HG02973 (cell line): Measurements from ENCODE around the gene GAR1.
"Not testable (repeated sequence)": the region's sequence is repeated elsewhere in the genome, so short reads cannot be mapped to it uniquely, and the experiment has no call there.

ENCODE experiments used
- ATAC-seq: cut with Tn5 transposase; IDR thresholded peaks from one replicate; pipeline ENCODE4 v1.9.1; 2021; ENCODE audit warnings: moderate library complexity; ENCODE audit not compliant: unreplicated experiment

The GAR1 gene

DNA sequence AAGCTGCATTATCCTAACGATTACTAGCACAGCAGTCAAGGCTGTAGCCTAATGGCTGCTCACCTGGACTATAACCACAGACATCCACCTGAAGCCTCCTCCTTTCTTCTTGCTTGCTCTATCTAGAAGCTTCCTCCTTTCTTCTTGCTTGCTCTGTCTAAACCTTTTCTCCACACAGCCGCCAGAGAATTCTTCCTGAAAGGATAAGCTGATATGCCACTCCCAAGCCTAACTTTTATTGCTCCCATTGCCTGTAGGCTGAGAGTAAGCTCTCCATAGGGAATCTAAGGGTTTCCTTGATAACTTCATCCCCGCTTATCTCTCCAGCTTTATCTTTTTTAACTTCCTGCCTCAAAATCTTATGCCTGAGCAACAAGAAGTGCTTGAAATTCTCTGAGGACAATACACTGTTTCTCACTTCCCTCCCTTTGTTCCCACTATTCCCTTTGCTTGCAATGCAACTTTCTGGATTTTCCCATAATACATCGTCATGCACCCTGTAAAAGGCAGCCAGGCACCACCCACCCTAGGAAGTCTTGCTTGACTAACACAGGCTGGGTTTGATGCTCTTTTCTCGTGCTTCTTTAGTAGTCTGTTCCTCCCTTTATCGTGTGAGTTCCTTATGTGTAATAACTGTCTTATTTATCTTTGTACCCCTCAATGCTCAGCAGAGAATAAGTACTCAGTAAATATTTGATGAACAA lies 31.0 kb downstream of the GAR1 start:
- ATAC-seq, result no peak

DNA sequence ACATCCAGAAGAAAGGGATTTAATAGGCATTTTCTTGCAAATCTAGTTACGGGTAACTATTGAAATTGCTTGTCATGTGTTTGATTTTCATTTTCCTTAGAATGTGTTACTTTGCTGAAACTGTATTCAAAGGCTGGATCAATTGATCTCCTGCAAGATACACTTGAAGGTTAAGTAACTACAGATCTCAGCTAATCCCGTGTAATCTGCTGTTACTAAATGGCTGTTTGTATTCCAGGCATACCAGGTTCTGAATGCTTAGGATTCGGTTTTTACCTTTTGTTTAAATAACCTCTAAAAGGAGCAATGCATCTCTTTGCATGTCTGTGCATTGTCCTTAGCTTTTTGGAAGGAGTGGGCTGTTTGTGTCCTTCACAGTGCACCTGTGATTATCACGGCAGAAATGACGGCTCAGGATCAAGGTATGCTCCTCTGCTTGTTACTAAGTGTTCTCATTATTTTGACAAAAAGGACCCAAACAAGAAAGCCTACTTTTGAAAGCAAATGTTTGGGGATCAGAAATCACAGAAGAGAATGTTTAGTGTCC lies 32.4 kb downstream of the GAR1 start, which contains the start of gene LRIT3:
LRIT3 (plus strand) TSS at position 212 of the 547 bp plus-strand sequence; CDS start at position 307, 95 bp downstream.
- ATAC-seq, result no peak

DNA sequence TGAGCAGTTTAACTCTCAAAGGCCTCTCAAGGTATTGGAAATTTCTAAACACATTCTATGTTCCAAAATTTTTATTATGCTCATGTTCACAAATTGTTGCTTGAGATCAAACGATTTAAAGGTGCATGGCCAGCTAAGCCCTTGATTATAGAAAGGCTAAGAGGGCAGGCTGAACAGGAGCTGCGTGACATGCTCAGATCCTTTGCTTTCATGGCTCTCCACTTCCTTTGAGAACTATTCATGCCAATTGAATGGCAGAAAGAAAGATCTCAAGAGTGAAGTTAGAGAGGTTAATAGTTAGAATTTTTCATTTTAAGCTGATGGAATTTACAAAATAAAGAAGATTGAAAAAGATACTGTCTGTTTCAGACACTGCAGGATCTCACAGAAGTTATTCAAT lies 32.9 kb downstream of the GAR1 start:
- ATAC-seq, result no peak

DNA sequence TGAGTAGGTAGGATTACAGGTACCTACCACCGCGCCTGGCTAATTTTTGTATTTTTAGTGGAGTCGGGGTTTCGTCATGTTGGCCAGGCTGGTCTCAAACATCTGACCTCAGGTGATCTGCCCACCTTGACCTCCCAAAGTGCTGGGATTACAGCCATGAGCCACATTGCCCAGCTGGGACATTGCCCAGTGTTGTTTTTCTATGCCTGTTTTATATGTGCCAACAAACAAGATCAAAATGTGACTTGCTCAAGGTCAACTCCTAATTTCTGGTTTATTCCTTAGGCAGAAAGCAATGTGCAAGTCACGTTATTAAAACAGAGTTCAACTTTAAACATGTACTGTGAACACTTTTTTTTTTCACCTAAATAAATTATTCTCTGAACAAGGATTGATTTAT lies 35.0 kb downstream of the GAR1 start:
- no peak for ATAC-seq

DNA sequence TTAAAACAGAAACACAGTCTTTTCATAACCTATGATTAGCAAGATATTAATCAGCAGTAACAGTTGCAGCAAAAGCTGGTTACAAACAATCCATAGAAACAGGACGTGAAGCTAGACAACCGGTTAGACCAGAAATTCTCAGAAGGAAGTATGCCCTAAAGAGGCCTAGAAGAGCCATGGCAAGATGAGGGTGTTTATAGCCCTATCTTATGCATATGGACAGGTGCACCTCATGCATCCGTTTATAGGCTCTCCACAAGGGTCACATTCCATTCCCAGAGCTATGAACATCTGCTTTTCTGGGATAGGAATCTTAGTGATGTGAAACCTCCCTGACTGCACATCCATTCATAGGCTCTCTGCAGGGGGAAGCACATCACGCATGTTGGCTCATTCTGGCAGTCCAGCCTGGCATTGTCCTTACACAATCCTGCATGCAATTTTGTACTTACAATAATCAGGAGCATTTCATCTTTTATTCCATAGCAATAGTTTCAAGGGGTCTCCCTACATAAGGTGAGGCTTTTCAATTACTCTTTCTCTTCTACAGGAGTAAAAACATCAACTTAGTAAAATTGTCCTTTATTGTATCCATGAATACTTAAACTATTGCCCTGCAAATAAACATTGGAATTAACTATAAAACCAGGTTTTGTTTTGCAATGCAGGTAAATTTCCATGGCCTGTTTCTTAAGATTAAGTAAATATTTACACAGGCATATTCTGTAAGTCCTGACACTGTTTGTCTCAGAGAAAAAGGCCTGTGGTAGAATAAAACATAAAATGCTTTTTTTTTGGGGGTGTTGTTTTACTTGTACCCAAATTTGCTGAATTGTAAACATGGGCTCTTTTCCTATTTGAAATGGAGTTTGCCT lies 44.1 kb downstream of the GAR1 start:
- not testable (repeated sequence) for ATAC-seq

DNA sequence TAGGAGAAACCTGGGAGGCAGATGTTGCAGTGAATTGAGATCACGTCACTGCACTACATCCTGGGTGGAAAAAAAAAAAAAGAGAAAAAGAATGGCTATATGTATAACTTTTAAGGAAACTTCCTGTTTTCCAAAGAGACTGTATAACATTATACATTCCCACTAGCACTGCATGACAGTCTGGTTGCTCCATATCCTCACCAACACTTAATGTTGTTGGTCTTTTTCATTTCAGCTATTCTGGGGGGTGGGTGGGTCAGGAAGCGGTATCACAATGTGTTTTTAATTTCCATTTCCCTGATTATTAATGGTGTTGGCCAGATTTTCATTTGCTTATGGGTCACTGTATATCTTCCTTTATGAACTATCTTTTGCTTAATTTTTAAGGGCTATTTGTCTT lies 45.7 kb downstream of the GAR1 start:
- ATAC-seq, result no peak

DNA sequence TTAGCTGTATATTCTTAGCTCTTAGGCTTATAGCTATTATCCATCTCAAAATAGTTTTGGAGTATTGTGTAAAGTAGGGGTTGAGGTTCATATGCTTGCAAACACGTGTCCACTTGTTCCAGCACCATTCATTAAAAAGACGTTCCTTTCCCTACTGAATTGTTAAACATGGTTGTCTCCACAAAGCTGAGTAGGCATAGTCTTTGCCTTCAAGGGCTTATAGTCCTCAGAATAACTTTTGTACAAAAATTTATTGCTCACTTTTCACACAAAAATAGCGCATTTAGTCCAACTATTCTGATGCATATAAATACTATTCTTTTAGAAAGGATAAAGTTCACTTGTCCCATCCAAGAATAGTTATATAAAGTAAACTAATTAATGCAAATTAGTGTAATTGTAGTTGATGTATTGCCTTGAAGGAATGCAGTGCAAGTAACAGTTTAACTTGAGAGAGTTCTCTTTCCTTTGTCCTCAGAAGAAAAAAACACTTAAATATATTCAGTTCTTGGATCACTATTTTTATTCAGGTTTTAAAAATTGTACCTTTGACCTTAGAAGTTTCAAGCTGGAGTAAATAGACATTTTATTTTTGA lies 46.5 kb downstream of the GAR1 start:
- no peak for ATAC-seq

DNA sequence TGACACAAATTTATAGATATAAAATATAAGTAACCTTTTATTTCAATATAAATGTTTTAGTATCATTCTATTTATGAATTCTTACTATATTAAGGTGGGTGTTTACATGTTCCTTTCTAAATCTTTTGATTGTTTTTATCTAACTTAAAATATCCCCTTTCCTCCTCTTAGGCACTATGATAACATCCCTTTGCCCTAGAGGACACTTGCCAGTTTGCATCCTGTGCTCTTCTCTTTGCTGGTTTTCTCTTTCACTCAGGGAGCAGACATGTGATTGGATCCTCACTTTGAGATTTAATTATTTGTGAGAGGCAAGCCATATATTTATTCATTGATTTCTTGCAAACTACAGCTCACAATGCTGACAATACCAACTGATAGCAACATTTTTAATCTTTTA lies 48.6 kb downstream of the GAR1 start:
- no peak for ATAC-seq

DNA sequence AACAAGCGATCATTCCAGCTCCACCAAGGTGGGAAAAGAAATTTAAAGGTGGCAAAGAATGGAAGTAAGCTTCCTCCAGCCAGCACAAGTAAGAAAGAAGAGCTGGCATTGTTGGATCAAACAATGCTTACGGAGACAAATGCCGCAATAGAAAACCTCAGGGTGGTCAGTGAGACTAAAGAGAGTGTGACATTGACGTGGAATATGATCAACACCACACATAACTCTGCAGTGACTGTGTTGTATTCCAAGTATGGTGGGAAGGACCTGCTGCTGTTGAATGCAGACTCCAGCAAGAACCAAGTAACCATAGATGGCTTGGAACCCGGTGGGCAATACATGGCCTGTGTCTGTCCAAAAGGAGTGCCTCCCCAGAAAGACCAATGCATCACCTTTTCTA lies 54.5 kb downstream of the GAR1 start:
- no peak for ATAC-seq

- no peak for ATAC-seq
These were observed 56.5 kb downstream of the GAR1 start for GRCh38 chr4:109872065-109872464.

DNA sequence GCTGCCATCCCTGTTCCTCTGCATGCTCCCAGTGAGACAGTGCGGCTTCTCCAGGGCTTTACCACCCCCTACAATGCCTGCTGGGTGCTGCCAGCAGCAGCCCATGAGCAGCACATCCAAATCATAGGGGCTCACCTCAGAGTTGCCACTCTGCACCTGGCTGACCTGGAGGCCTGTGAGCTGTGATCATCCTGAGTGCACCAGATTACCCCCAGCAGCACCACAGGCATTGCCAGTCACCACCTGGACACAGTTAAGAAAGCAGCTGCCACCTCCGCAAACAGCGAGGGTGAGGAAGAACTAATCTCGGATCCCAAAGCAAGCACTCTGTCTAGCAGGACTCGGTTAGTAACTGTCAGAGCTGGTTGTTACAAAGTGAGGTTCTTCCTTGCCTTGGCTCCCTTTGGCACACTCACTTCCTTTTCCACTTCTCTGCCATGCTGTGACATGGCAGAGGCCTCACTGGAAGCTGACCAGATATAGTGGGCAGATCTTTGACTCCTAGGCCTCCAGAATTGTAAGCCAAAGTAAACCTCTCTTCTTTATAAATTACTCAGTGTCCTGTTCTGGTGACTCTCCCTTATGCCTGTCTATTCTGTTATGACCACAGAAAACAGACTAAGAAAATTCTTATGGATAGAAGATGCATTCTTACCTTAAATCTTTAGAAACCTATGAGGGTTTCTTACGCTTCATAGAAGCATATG lies 57.5 kb downstream of the GAR1 start:
- no peak for ATAC-seq

DNA sequence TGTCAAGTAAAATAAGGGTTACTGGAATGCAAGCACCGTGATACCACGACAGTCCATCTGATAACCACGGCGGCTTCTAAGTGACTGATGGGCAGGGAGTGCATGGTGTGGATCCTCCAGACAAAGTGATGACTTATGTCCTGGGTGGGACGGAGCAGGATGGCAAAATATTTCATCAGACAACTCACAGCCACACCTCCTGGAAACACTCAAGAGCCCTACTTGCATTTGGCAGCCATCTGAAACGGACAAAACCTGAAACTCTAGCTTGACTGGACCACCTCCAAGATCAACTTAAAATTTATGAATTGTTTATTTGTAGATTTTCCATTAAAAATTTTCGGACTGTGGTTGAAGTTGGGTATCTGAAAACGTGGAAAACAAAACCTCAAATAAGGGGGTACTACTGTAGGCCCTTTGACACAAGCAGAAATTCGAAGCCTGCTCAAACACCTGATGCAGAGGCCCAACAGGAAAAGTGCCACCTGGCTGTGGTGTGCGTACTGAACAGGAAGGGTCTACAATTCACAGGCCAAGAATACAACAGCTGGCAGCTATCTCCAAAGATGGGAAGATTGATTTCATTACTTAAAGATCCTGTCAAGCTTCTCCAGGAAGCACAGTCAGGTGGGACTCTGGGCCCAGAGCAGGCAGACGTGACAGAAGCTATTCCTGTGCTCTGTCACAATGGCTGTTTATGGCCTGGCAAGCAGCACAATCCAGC lies 58.4 kb downstream of the GAR1 start:
- no peak for ATAC-seq
